Measurements from ENCODE around the gene MAB21L3. TPM values are rescaled to one million over a fixed set of nuclear protein-coding genes. Genes with fewer than 3 reads are reported as not detected.

MAB21L3 gene
- total and polyA plus RNA-seq, 2 of the 13 experiments (the other 11 are each of a cell fraction or from before 2014, with no cell fraction given), result 0.55 to 4.1 TPM

GRCh38 chr1:116179419-116179818 lies 68.2 kb downstream of the MAB21L3 start (continued):
- TF ChIP-seq ZNF225 (CRISPR knock-in tag; IDR thresholded peaks at IDR 0.05) (no peak), NR2F6 (IDR thresholded peaks at IDR 0.05) (peak; percentile 53; the same call in 1 of the 2 replicates), NR2F6 (CRISPR knock-in tag; IDR thresholded peaks at IDR 0.05) (peak; percentile 75), ZNF512 (CRISPR knock-in tag; IDR thresholded peaks at IDR 0.05) (no peak), CC2D1A (CRISPR knock-in tag; IDR thresholded peaks at IDR 0.05) (no peak), ELF1 (CRISPR knock-in tag; IDR thresholded peaks at IDR 0.05) (no peak), CHD4 (IDR thresholded peaks at IDR 0.05; ENCODE audit: borderline replicate concordance, low read length) (no peak), SPEN (CRISPR knock-in tag; IDR thresholded peaks at IDR 0.05; ENCODE audit: low read depth) (no peak; the same call in 1 of the 2 replicates), TBP (CRISPR knock-in tag; IDR thresholded peaks at IDR 0.05) (no peak), MED13 (CRISPR knock-in tag; IDR thresholded peaks at IDR 0.05) (no peak), NCOA2 (CRISPR knock-in tag; IDR thresholded peaks at IDR 0.05) (peak; percentile 20; the same call in 1 of the 2 replicates), FOXO1 (CRISPR knock-in tag; IDR thresholded peaks at IDR 0.05) (peak; percentile 74), ZHX1 (CRISPR knock-in tag; IDR thresholded peaks at IDR 0.05; ENCODE audit: low read depth) (no peak), MBD4 (IDR thresholded peaks at IDR 0.05; ENCODE audit: borderline replicate concordance, low read length) (no peak), RNF2 (conservative IDR thresholded peaks at IDR 0.05; ENCODE audit: low read depth) (no peak), ZKSCAN8 (CRISPR knock-in tag; IDR thresholded peaks at IDR 0.05; ENCODE audit: borderline replicate concordance) (no peak), MAFG (CRISPR knock-in tag; IDR thresholded peaks at IDR 0.05) (no peak), SYNCRIP (IDR thresholded peaks at IDR 0.05; ENCODE audit: insufficient read depth, low read depth, low read length) (no peak), ZNF776 (CRISPR knock-in tag; IDR thresholded peaks at IDR 0.05) (no peak), ZBTB21 (CRISPR knock-in tag; IDR thresholded peaks at IDR 0.05) (no peak), ZFP82 (CRISPR knock-in tag; IDR thresholded peaks at IDR 0.05; ENCODE audit: borderline replicate concordance) (no peak), ZNF280B (CRISPR knock-in tag; IDR thresholded peaks at IDR 0.05; ENCODE audit: borderline replicate concordance) (no peak), THAP11 (CRISPR knock-in tag; IDR thresholded peaks at IDR 0.05) (peak; percentile 32), LCORL (IDR thresholded peaks at IDR 0.05) (0 out of 2 replicates have a peak, but pooled peaks have one; percentile 19), LCORL (CRISPR knock-in tag; IDR thresholded peaks at IDR 0.05) (peak; percentile 80), POLR2A (IDR thresholded peaks at IDR 0.05; ENCODE audit: insufficient read depth in 1 of 2, low read depth in 2 of 2, low read length in 2 of 2) (no peak), NR2C2 (CRISPR knock-in tag; IDR thresholded peaks at IDR 0.05; ENCODE audit: borderline replicate concordance) (no peak), ZNF180 (CRISPR knock-in tag; IDR thresholded peaks at IDR 0.05; ENCODE audit: borderline replicate concordance, low read depth) (no peak), MAF1 (CRISPR knock-in tag; IDR thresholded peaks at IDR 0.05; ENCODE audit: borderline replicate concordance) (no peak), MAX (IDR thresholded peaks at IDR 0.05) (peak; percentile 19; the same call in 1 of the 2 replicates)
